IMR-90 (cell line): ENCODE data around the gene ABHD17B. TPM values are rescaled to one million over a fixed set of nuclear protein-coding genes. Genes with fewer than 3 reads are reported as not detected.

Experiments used
- ATAC-seq: fragments of 200-7000 bp; cut with Tn5 transposase; 2 replicates; pipeline ENCODE4 v1.9.1; 2020; ENCODE audit warnings: low read depth, mild to moderate bottlenecking, moderate library complexity
- BruUV-seq: library from RNA; stranded (reverse); fragments of 400-500 nt; replicated peaks from 2 replicates; lab custom pipeline; 2021; lab: Mats Ljungman, UMichigan
- CTCF ChIA-PET: fragments of 300-600 bp; formaldehyde crosslinking; extraction: SDS; loops from one replicate; lab custom pipeline; 2021; ENCODE audit warnings: antibody characterized with exemption; lab: Yijun Ruan, JAX
- POLR2A ChIA-PET: fragments of 300-600 bp; sonication (Branson Sonifier 250); formaldehyde crosslinking; loops from one replicate; lab custom pipeline; 2022; ENCODE audit warnings: antibody characterized with exemption; ENCODE audit not compliant: unreplicated experiment; lab: Charles Lee
- DNase-seq: peaks from one replicate; pipeline ENCODE4 v3.0.0; 2013
- H2AFZ ChIP-seq: replicated peaks from 2 replicates; pipeline ENCODE3; 2013; ENCODE audit warnings: low read length, mild to moderate bottlenecking; ENCODE audit not compliant: poor library complexity
- H2AK5ac ChIP-seq: 2 replicates; pipeline ENCODE4 v1.6.1; 2013; ENCODE audit warnings: low read depth, low read length, inconsistent platforms
- H2AK9ac ChIP-seq: replicated peaks from 2 replicates; pipeline ENCODE3; 2013; ENCODE audit warnings: mild to moderate bottlenecking, low read depth, low read length, moderate library complexity; ENCODE audit not compliant: poor library complexity
- H2BK120ac ChIP-seq: 2 replicates; pipeline ENCODE4 v1.6.1; 2013; ENCODE audit warnings: low read depth, low read length, inconsistent platforms
- H2BK15ac ChIP-seq: 3 replicates; pipeline ENCODE4 v1.6.1; 2013; ENCODE audit warnings: low read depth, low read length, inconsistent platforms
- H2BK20ac ChIP-seq: 2 replicates; pipeline ENCODE4 v1.6.1; 2013; ENCODE audit warnings: low read depth, mild to moderate bottlenecking, inconsistent platforms, low read length, moderate library complexity
- H2BK5ac ChIP-seq: 2 replicates; pipeline ENCODE4 v1.6.1; 2013; ENCODE audit warnings: mild to moderate bottlenecking, low read depth, low read length, inconsistent platforms; ENCODE audit not compliant: poor library complexity, severe bottlenecking
- H3K14ac ChIP-seq: replicated peaks from 2 replicates; pipeline ENCODE4 v1.6.1; 2013; ENCODE audit warnings: low read depth, low read length, inconsistent platforms
- H3K18ac ChIP-seq: 2 replicates; pipeline ENCODE4 v1.6.1; 2013; ENCODE audit warnings: low read depth, low read length, control low read depth
- H3K23ac ChIP-seq: 2 replicates; pipeline ENCODE4 v1.6.1; 2013; ENCODE audit warnings: low read depth, low read length, inconsistent platforms
- H3K27ac ChIP-seq: 2 replicates; pipeline ENCODE4 v1.5.1; 2013; ENCODE audit warnings: mild to moderate bottlenecking, control low read depth, low read length; ENCODE audit not compliant: insufficient read depth
- H3K27me3 ChIP-seq: 2 replicates; pipeline ENCODE4 v1.6.1; 2013; ENCODE audit warnings: low read length; ENCODE audit not compliant: control insufficient read depth, insufficient read depth
- H3K36me3 ChIP-seq: 2 replicates; pipeline ENCODE4 v1.6.1; 2013; ENCODE audit warnings: low read length, mixed read lengths; ENCODE audit not compliant: control insufficient read depth, insufficient read depth
- H3K4ac ChIP-seq: 2 replicates; pipeline ENCODE4 v1.6.1; 2013; ENCODE audit warnings: low read depth, low read length, inconsistent platforms
- H3K4me1 ChIP-seq: 2 replicates; pipeline ENCODE4 v1.6.1; 2013; ENCODE audit warnings: low read length, mixed read lengths; ENCODE audit not compliant: control insufficient read depth, insufficient read depth
- H3K4me2 ChIP-seq: 2 replicates; pipeline ENCODE4 v1.6.1; 2013; ENCODE audit warnings: low read depth, mild to moderate bottlenecking, control low read depth, low read length, moderate library complexity
- H3K4me3 ChIP-seq: 2 replicates; pipeline ENCODE4 v1.5.1; 2013; ENCODE audit warnings: low read depth, mild to moderate bottlenecking, control low read depth, low read length, moderate library complexity; ENCODE audit not compliant: insufficient read depth
- H3K56ac ChIP-seq: 2 replicates; pipeline ENCODE4 v1.6.1; 2013; ENCODE audit warnings: low read length, inconsistent platforms; ENCODE audit not compliant: insufficient read depth; ENCODE audit errors: extremely low read depth
- H3K79me1 ChIP-seq, 2 experiments: 2 replicates each; pipeline ENCODE4 v1.6.1; 2013; ENCODE audit warnings: low read length in 2 of 2, inconsistent platforms in 1 of 2, low read depth in 1 of 2
- H3K9ac ChIP-seq: 2 replicates; pipeline ENCODE4 v1.6.1; 2013; ENCODE audit warnings: low read depth, low read length, control low read depth
- H3K9me1 ChIP-seq: 2 replicates; pipeline ENCODE4 v1.6.1; 2013; ENCODE audit warnings: low read length, inconsistent platforms; ENCODE audit not compliant: insufficient read depth
- H3K9me3 ChIP-seq: 2 replicates; pipeline ENCODE4 v1.6.1; 2013; ENCODE audit warnings: low read length; ENCODE audit not compliant: control insufficient read depth, insufficient read depth
- H4K20me1 ChIP-seq: 2 replicates; pipeline ENCODE4 v1.6.1; 2013; ENCODE audit warnings: low read length, inconsistent platforms; ENCODE audit not compliant: insufficient read depth
- H4K5ac ChIP-seq: 2 replicates; pipeline ENCODE4 v1.6.1; 2013; ENCODE audit warnings: mild to moderate bottlenecking, low read depth, low read length, control low read depth
- H4K8ac ChIP-seq, 2 experiments: 2 replicates each; pipeline ENCODE4 v1.6.1; 2013; ENCODE audit warnings: low read depth in 2 of 2, low read length in 2 of 2, control low read depth in 1 of 2, inconsistent platforms in 1 of 2
- H4K91ac ChIP-seq: 2 replicates; pipeline ENCODE4 v1.6.1; 2013; ENCODE audit warnings: low read depth, low read length, inconsistent platforms; ENCODE audit not compliant: insufficient read depth
- BHLHE40 ChIP-seq: fragments of 150-350 bp; IDR thresholded peaks from 2 replicates; pipeline ENCODE4 v1.6.1; 2016; ENCODE audit warnings: mild to moderate bottlenecking, low read depth, low read length
- CEBPB ChIP-seq: IDR thresholded peaks from 2 replicates; pipeline ENCODE4 v1.6.1; 2012; ENCODE audit warnings: low read depth, low read length, improper control_type of control experiment
- CHD1 ChIP-seq: IDR thresholded peaks from 2 replicates; pipeline ENCODE4 v1.6.1; 2012; ENCODE audit warnings: low read depth, low read length, improper control_type of control experiment
- FOS ChIP-seq: fragments of 150-350 bp; IDR thresholded peaks from 2 replicates; pipeline ENCODE4 v1.6.1; 2016; ENCODE audit warnings: low read depth, low read length
- MAFK ChIP-seq: IDR thresholded peaks from 2 replicates; pipeline ENCODE4 v1.6.1; 2012; ENCODE audit warnings: low read depth, low read length, improper control_type of control experiment
- MAZ ChIP-seq: IDR thresholded peaks from 2 replicates; pipeline ENCODE4 v1.6.1; 2012; ENCODE audit warnings: low read depth, mild to moderate bottlenecking, low read length, improper control_type of control experiment, moderate library complexity, borderline replicate concordance
- MXI1 ChIP-seq: IDR thresholded peaks from 2 replicates; pipeline ENCODE4 v1.6.1; 2012; ENCODE audit warnings: low read depth, mild to moderate bottlenecking, low read length, moderate library complexity, borderline replicate concordance
- NFE2L2 ChIP-seq: fragments of 150-350 bp; IDR thresholded peaks from 2 replicates; pipeline ENCODE4 v1.6.1; 2016; ENCODE audit warnings: low read depth, mild to moderate bottlenecking, low read length
- POLR2A ChIP-seq: IDR thresholded peaks from 2 replicates; pipeline ENCODE4 v1.6.1; 2012; ENCODE audit warnings: mild to moderate bottlenecking, low read depth, low read length
- RAD21 ChIP-seq: IDR thresholded peaks from 2 replicates; pipeline ENCODE4 v1.6.1; 2012; ENCODE audit warnings: low read length, improper control_type of control experiment
- RCOR1 ChIP-seq: IDR thresholded peaks from 2 replicates; pipeline ENCODE4 v1.6.1; 2012; ENCODE audit warnings: mild to moderate bottlenecking, low read length, improper control_type of control experiment; ENCODE audit not compliant: insufficient replicate concordance
- RFX5 ChIP-seq: IDR thresholded peaks from 2 replicates; pipeline ENCODE4 v1.8.0; 2012; ENCODE audit warnings: low read depth, mild to moderate bottlenecking, low read length, moderate library complexity
- SMC3 ChIP-seq: fragments of 150-350 bp; IDR thresholded peaks from 2 replicates; pipeline ENCODE4 v1.6.1; 2016; ENCODE audit warnings: low read depth, mild to moderate bottlenecking, antibody characterized with exemption, low read length, moderate library complexity
- WGBS, 2 experiments: methylation state at CpG; one replicate each; pipeline versions ENCODE4 v1.1.5 to v1.1.7; 2013; ENCODE audit warnings: missing lambda C conversion rate in 2 of 2; ENCODE audit not compliant: insufficient read length in 1 of 2; ENCODE audit errors: extremely low coverage in 2 of 2; 5-methylcytosine and 5-hydroxymethylcytosine counted together
- dilution Hi-C: fragments of 300-500 bp; cut with HindIII; formaldehyde crosslinking; loops from one replicate; pipeline ENCODE4 v1.14.3; 2018; ENCODE audit warnings: low sequenced_read_pairs; ENCODE audit not compliant: unreplicated experiment
- in situ Hi-C: fragments of 300-500 bp; cut with MboI; formaldehyde crosslinking; loops from 3 replicates; pipeline ENCODE4 v1.14.3; 2019; ENCODE audit warnings: low sequenced_read_pairs, inconsistent platforms, mixed read lengths
- intact Hi-C: fragments of 100-400 bp; cut with micrococcal nuclease; formaldehyde crosslinking; loops from 2 replicates; pipeline ENCODE4 v1.10.0; 2022
- polyA plus RNA-seq, 3 experiments: library from polyadenylated mRNA; depleted of rRNA; stranded (reverse); fragments of >200 nt; gene quantifications; 2 replicates each; pipeline ENCODE4 v1.2.3, GENCODE V29; 2012; ENCODE audit warnings: low replicate concordance in 1 of 3
- total RNA-seq: library from RNA; depleted of rRNA; stranded (reverse); fragments of >200 nt; gene quantifications from 2 replicates; pipeline ENCODE4 v1.2.3, GENCODE V29; 2012
- TF ChIP-seq, protein P1 (sequence below): fragments of 150-350 bp; IDR thresholded peaks from 2 replicates; pipeline ENCODE4 v1.6.1; 2017; ENCODE audit warnings: mild to moderate bottlenecking, antibody characterized with exemption, low read length, low read depth
- TF ChIP-seq, protein P2 (sequence below): fragments of 150-350 bp; IDR thresholded peaks from 2 replicates; pipeline ENCODE4 v1.6.1; 2016; ENCODE audit warnings: low read depth, mild to moderate bottlenecking, low read length, moderate library complexity, borderline replicate concordance

ABHD17B gene
- total and polyA plus RNA-seq, 2 of the 4 experiments (the other 2 are of a cell fraction) = 7.5 to 16.8 TPM

DNA sequence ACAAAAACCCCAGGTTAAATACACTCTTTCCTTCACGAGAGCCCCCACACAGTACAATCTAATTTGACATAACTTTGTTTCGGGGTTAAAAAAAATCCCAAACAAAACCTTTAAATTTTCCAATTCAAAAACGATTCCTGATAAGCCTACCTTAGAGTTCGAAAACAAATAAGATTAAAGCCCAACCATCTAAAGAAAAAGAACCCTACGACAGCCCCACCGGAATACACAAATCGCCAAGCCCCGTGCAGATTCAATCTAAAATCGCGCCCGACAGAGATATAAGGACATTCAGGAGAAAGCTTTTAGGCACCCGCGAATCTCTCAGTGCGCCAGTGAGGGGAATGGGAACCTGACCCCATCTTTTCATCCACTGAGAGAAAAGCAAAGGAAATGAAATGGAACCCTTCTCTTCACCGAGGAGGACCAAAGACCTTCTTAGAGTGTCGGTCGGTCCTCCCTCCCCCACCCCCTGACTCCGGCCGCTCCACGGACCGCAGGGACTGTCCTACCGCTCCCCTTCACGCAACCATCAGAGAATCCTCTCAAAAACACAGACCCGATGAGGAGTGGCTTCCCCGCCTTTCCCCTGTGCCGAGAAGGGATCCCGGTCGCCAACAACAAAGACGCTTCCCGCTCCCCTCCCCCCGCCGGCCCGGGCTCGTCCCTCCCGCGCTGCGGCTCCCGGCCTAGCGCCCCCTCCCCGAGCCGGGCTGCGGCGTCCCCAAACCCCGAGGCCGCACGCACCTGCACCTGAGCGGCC, 925 bp downstream of the ABHD17B start (continued):
- TF ChIP-seq RCOR1 (no peak), CEBPB (no peak)

DNA sequence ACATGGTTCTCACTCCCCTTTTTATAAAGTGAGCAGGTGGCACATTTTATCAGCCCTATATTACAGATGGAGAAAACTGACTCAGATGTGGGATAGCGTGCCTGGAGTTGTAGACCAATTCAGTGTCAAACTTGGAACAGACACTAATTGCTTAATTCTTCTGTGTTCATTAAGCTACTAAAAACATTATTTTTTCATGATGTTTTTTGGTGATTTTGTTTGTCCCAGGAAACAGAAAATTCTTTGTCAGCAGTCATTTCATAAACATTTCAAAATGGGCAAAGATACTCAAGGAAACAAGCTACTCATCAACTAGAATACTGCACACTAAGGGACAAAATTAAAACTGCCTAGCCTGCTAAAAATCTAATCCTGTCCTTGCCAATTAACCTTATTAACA, 2.2 kb downstream of the ABHD17B start:
- dilution Hi-C loops = no loop called here
- POLR2A ChIA-PET = no interaction called here
- BruUV-seq = TSS peak; percentile 43

More for the DNA sequence above, 2.2 kb downstream of the ABHD17B start:
- Histone ChIP-seq H3K9me3 (no peaks in the 10 kb centered on the region), H4K20me1 (peaks cover 24% of the 10 kb centered on the region), H2BK5ac (peak overlapping the region; percentile 15), H3K14ac (no peak overlapping the region), H4K5ac (no peak overlapping the region), H2BK20ac (no peak overlapping the region), H3K79me1 (peaks cover 9 to 53% of the 10 kb centered on the region in 2 experiments; a peak in 3 of 4 replicates), H3K18ac (no peak overlapping the region), H2AFZ (no peak overlapping the region), H3K36me3 (no peaks in the 10 kb centered on the region), H4K91ac (no peak overlapping the region), H2AK5ac (no peak overlapping the region), H3K4me3 (peak overlapping the region; percentile 63), H2AK9ac (no peak overlapping the region), H3K56ac (no peak overlapping the region), H3K9me1 (no peaks in the 10 kb centered on the region), H3K9ac (no peak overlapping the region), H4K8ac (no peak overlapping the region), H3K27ac (no peak overlapping the region), H3K4ac (no peak overlapping the region), H3K23ac (peak overlapping the region; percentile 32; the same call in 1 of the 2 replicates), H2BK120ac (no peak overlapping the region), H3K4me1 (peaks cover 2% of the 10 kb centered on the region; the same call in 1 of the 2 replicates), H2BK15ac (no peak overlapping the region), H3K4me2 (peak overlapping the region; percentile 56), H3K27me3 (no peaks in the 10 kb centered on the region)
- intact Hi-C loops (loop anchor here (1.0 kb wide), 2 partner anchors 10 to 89 kb away; no protein-coding TSS in a partner anchor), in situ Hi-C loops (no loop called here)
- no CpG with 5 or more reads among the region's 1 CpG for WGBS, 2 experiments
- TF ChIP-seq BHLHE40 (no peak), RFX5 (no peak), NFE2L2 (no peak), MAZ (no peak), RAD21 (no peak), FOS (no peak), SMC3 (no peak), POLR2A (no peak), CEBPB (no peak), CHD1 (no peak), MAFK (no peak), RCOR1 (no peak), MXI1 (no peak)
- TF ChIP-seq, protein P1, sequence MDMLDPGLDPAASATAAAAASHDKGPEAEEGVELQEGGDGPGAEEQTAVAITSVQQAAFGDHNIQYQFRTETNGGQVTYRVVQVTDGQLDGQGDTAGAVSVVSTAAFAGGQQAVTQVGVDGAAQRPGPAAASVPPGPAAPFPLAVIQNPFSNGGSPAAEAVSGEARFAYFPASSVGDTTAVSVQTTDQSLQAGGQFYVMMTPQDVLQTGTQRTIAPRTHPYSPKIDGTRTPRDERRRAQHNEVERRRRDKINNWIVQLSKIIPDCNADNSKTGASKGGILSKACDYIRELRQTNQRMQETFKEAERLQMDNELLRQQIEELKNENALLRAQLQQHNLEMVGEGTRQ = no peak
- TF ChIP-seq, protein P2, sequence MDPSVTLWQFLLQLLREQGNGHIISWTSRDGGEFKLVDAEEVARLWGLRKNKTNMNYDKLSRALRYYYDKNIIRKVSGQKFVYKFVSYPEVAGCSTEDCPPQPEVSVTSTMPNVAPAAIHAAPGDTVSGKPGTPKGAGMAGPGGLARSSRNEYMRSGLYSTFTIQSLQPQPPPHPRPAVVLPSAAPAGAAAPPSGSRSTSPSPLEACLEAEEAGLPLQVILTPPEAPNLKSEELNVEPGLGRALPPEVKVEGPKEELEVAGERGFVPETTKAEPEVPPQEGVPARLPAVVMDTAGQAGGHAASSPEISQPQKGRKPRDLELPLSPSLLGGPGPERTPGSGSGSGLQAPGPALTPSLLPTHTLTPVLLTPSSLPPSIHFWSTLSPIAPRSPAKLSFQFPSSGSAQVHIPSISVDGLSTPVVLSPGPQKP = no peak
- no peak for ATAC-seq
- no peak for DNase-seq
- CTCF ChIA-PET = no interaction called here
